ENCODE measurements around the gene CFAP210.
"Not testable (repeated sequence)": the region's sequence is repeated elsewhere in the genome, so short reads cannot be mapped to it uniquely, and the experiment has no call there.

CFAP210 gene

GRCh38 chr2:169637620-169638019 lies 56.6 kb downstream of the CFAP210 start:
- no peak for DNase-seq (ENCODE audit: low read depth)
- no peak for TF ChIP-seq CTCF (IDR thresholded peaks at IDR 0.05; ENCODE audit: low read depth, low read length, missing control alignments)
- H3K4me3 ChIP-seq (ENCODE audit: low read depth, low read length) = no peak overlapping the region

- no peak overlapping the region for H3K4me3 ChIP-seq (ENCODE audit: low read depth, low read length)
- TF ChIP-seq CTCF (IDR thresholded peaks at IDR 0.05; ENCODE audit: low read depth, low read length, missing control alignments) = no peak
- no peak for DNase-seq (ENCODE audit: low read depth)
Observed at GRCh38 chr2:169636440-169637097, 57.6 kb downstream of the CFAP210 start.

DNA sequence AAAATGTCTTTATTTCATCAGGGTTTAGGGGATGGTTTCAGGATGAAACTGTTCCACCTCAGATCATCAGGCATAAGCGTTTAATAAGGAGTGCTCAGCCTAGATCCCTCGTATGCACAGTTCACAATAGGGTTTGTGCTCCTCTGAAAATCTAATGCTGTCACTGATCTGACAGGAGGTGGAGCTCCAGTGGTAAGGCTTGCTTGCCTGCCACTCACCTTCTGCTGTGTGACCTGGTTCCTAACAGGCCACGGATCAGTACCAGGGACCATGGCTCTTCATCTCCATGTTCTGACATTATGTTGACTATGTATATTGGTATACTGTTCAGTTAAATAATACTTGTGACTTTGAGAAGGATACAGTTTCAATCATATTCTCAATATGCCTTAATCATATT lies 68.4 kb downstream of the CFAP210 start:
- DNase-seq (ENCODE audit: low read depth) = no peak
- TF ChIP-seq CTCF (IDR thresholded peaks at IDR 0.05; ENCODE audit: low read depth, low read length, missing control alignments) = no peak
- H3K4me3 ChIP-seq (ENCODE audit: low read depth, low read length) = no peak overlapping the region

GRCh38 chr2:169623235-169623634 lies 71.0 kb downstream of the CFAP210 start:
- no peak for DNase-seq (ENCODE audit: low read depth)
- no peak overlapping the region for H3K4me3 ChIP-seq (ENCODE audit: low read depth, low read length)
- TF ChIP-seq CTCF (IDR thresholded peaks at IDR 0.05; ENCODE audit: low read depth, low read length, missing control alignments) = no peak

- no peak for TF ChIP-seq CTCF (IDR thresholded peaks at IDR 0.05; ENCODE audit: low read depth, low read length, missing control alignments)
- DNase-seq (ENCODE audit: low read depth) = no peak
- no peak overlapping the region for H3K4me3 ChIP-seq (ENCODE audit: low read depth, low read length)
Observed at GRCh38 chr2:169620509-169620908, 73.7 kb downstream of the CFAP210 start.

- no peak for TF ChIP-seq CTCF (IDR thresholded peaks at IDR 0.05; ENCODE audit: low read depth, low read length, missing control alignments)
- DNase-seq (ENCODE audit: low read depth) = no peak
- H3K4me3 ChIP-seq (ENCODE audit: low read depth, low read length) = no peak overlapping the region
Observed at GRCh38 chr2:169619946-169620345, 74.3 kb downstream of the CFAP210 start.

DNA sequence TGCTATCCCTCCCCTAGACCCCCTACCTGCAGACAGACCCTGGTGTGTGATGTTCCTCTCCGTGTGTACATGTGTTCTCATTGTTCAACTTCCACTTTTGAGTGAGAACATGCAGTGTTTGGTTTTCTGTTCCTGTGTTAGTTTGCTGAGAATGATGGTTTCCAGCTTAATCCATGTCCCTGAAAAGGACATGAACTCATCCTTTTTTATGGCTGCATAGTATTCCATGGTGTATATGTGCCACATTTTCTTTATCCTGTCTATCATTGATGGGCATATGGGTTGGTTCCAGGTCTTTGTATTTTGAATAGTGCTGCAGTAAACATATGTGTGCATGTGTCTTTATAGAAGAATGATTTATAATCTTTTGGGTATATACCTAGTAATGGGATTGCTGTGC lies 78.2 kb downstream of the CFAP210 start:
- DNase-seq (ENCODE audit: low read depth); H3K4me3 ChIP-seq (ENCODE audit: low read depth, low read length): not testable (repeated sequence)

Measured in GM12864 (cell line).